OCI-LY7 (cell line): ENCODE measurements around the gene IMPDH1.

Experiments
- CTCF ChIP-seq: fragments of 200-600 bp; sonication (generic); conservative IDR thresholded peaks from 2 replicates; pipeline ENCODE4 v1.5.1; 2014; ENCODE audit warnings: mild to moderate bottlenecking, antibody characterized with exemption, low read length, moderate library complexity, mixed read lengths
- EZH2phosphoT487 ChIP-seq: fragments of 200-600 bp; sonication (generic); IDR thresholded peaks from 2 replicates; pipeline ENCODE4 v1.6.1; 2018; ENCODE audit warnings: low read depth, borderline replicate concordance, mild to moderate bottlenecking, mixed run types, antibody characterized with exemption, low read length, moderate library complexity, mixed read lengths

DNA sequence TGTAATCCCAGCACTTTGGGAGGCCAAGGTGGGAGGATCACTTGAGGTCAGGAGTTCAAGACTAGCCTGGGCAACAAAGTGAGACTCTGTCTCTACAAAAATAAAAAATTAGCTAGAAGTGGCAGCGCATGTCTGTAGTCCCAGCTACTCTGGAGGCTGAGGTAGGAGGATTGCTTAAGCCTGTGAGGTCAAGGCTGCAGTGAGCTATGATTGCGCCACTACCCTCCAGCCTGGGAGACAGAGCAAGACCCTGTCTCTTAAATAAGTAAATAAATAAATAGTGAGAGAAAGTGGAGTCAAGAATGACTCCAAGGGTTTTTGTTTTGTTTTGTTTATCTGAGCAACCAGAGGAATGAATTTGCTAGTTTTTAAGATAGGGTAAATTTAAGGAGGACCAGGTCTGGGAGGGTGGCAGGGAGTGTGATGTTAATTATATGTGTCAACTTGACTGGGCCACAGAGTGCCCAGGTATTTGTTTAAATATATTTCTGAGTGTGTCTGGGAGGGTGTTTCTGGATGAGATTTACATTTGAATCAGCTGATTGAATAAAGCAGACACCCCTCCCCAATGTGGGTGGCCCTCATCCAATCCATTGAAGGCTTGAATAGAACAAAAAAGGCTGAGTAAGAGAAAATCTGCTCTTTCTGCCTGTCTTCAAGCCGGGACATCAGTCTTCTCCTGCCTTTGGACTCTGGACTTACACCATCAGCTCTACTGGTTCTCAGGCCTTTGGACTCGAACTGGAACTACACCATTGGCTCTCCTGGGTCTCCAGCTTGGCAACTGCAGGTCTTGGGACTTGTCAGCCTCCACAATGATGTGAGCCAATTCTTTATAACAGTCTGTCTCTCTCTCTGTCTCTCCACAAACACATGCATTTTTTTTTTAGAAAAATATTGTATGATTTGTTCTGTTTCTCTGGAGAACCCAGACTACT, 23.5 kb downstream of the IMPDH1 start:
- TF ChIP-seq CTCF, result no peak
- no peak for TF ChIP-seq EZH2phosphoT487
